Retinal pigment epithelial cell (primary cell): ENCODE results near the gene PLAU.
"Not testable (repeated sequence)": the region's sequence is repeated elsewhere in the genome, so short reads cannot be mapped to it uniquely, and the experiment has no call there.

ENCODE experiments used
- DNase-seq: peaks from one replicate; pipeline ENCODE4 v3.0.0-alpha.2; 2010; ENCODE audit warnings: low read depth
- H3K4me3 ChIP-seq: 2 replicates; pipeline ENCODE4 v1.5.1; 2011; ENCODE audit warnings: mild to moderate bottlenecking, low read length, control low read depth, moderate library complexity
- CTCF ChIP-seq: conservative IDR thresholded peaks from 2 replicates; pipeline ENCODE4 v1.5.1; 2011; ENCODE audit warnings: low read depth, low read length, control low read depth, inconsistent platforms

Gene PLAU

GRCh38 chr10:73891540-73891939 lies 19.4 kb upstream of the PLAU start:
- no peak for DNase-seq
- no peak overlapping the region for H3K4me3 ChIP-seq
- no peak for TF ChIP-seq CTCF

- no peak for DNase-seq
- TF ChIP-seq CTCF, result no peak
- no peak overlapping the region for H3K4me3 ChIP-seq
Measured at GRCh38 chr10:73892310-73893030, 18.5 kb upstream of the PLAU start.

- TF ChIP-seq CTCF, result no peak
- no peak for DNase-seq
- no peak overlapping the region for H3K4me3 ChIP-seq
Measured at GRCh38 chr10:73893426-73893825, 17.5 kb upstream of the PLAU start.

GRCh38 chr10:73894245-73894971 lies 16.5 kb upstream of the PLAU start:
- H3K4me3 ChIP-seq, result no peak overlapping the region
- TF ChIP-seq CTCF, result no peak
- no peak for DNase-seq

- H3K4me3 ChIP-seq, DNase-seq: not testable (repeated sequence)
Measured at GRCh38 chr10:73895381-73895780, 15.6 kb upstream of the PLAU start.

GRCh38 chr10:73897693-73898092 lies 13.2 kb upstream of the PLAU start:
- no peak for TF ChIP-seq CTCF
- DNase-seq, result no peak
- no peak overlapping the region for H3K4me3 ChIP-seq

GRCh38 chr10:73898730-73899410 lies 12.1 kb upstream of the PLAU start:
- no peak for TF ChIP-seq CTCF
- no peak overlapping the region for H3K4me3 ChIP-seq
- DNase-seq, result no peak
